Endothelial cell of umbilical vein (primary cell): Measurements from ENCODE around the gene HINT2.

ENCODE experiments used
- EZH2 ChIP-seq: IDR thresholded peaks from 2 replicates; pipeline ENCODE4 v1.6.1; 2012; ENCODE audit warnings: borderline replicate concordance, low read depth, mild to moderate bottlenecking, moderate library complexity, low read length, inconsistent platforms; ENCODE audit not compliant: severe bottlenecking
- GATA2 ChIP-seq: IDR thresholded peaks from 2 replicates; pipeline ENCODE4 v1.7.0; 2011; ENCODE audit warnings: low read depth, mild to moderate bottlenecking, moderate library complexity, mixed read lengths, low read length; ENCODE audit not compliant: insufficient read length, insufficient read depth
- JUN ChIP-seq: IDR thresholded peaks from 2 replicates; pipeline ENCODE4 v1.6.1; 2011; ENCODE audit warnings: borderline replicate concordance, low read depth; ENCODE audit not compliant: insufficient read length, insufficient read depth
- MYC ChIP-seq: IDR thresholded peaks from one replicate; pipeline ENCODE4 v1.6.1; 2011; ENCODE audit warnings: mild to moderate bottlenecking, low read depth, low read length
- POLR2A ChIP-seq: IDR thresholded peaks from 2 replicates; pipeline ENCODE4 v1.6.1; 2012; ENCODE audit warnings: low read depth, mild to moderate bottlenecking, control low read depth, low read length
- POLR2AphosphoS5 ChIP-seq: IDR thresholded peaks from 2 replicates; pipeline ENCODE4 v1.6.1; 2012; ENCODE audit warnings: low read depth, mild to moderate bottlenecking, control low read depth, low read length, moderate library complexity; ENCODE audit not compliant: insufficient read depth
- TF ChIP-seq, protein P1 (sequence below), 2 donors: IDR thresholded peaks; 1 replicate in 1 of 2; 2 replicates in 1 of 2; pipeline ENCODE4 v1.5.1; 2011; ENCODE audit warnings: low read length in 2 of 2, mild to moderate bottlenecking in 2 of 2, moderate library complexity in 2 of 2, control low read depth in 1 of 2, inconsistent platforms in 1 of 2, low read depth in 1 of 2; ENCODE audit not compliant: insufficient read depth in 1 of 2; ENCODE audit errors: extremely low read depth in 1 of 2
- TF ChIP-seq, protein P2 (sequence below): IDR thresholded peaks from 2 replicates; pipeline ENCODE4 v1.6.1; 2011; ENCODE audit not compliant: insufficient read depth, insufficient read length

DNA sequence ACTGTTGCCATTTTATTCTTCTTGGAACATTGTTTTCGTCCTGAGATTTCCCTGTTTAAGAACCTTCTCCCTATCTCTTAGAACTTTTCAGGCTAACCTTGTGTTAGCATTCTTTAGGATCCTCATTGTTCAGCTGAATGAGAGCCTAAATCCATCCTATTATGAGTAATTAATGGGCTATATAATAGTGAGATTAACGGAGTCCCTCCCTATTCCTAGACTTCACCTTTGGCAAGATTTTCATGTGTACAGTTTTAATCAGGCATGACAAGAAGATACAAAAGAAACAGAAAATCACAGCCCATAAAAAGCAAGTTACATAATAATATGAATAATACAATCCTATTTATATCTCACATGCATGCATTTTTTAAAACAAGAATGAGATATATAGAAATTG, 51.7 kb downstream of the HINT2 start:
- TF ChIP-seq, protein P1, sequence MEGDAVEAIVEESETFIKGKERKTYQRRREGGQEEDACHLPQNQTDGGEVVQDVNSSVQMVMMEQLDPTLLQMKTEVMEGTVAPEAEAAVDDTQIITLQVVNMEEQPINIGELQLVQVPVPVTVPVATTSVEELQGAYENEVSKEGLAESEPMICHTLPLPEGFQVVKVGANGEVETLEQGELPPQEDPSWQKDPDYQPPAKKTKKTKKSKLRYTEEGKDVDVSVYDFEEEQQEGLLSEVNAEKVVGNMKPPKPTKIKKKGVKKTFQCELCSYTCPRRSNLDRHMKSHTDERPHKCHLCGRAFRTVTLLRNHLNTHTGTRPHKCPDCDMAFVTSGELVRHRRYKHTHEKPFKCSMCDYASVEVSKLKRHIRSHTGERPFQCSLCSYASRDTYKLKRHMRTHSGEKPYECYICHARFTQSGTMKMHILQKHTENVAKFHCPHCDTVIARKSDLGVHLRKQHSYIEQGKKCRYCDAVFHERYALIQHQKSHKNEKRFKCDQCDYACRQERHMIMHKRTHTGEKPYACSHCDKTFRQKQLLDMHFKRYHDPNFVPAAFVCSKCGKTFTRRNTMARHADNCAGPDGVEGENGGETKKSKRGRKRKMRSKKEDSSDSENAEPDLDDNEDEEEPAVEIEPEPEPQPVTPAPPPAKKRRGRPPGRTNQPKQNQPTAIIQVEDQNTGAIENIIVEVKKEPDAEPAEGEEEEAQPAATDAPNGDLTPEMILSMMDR (IDR thresholded peaks at IDR 0.05; ENCODE audit: extremely low read depth in 1 of 2, insufficient read depth in 1 of 2, low read depth in 1 of 2, low read length in 2 of 2) = no peak
- TF ChIP-seq MYC = no peak
- no peak for TF ChIP-seq EZH2
- no peak for TF ChIP-seq POLR2A
- TF ChIP-seq, protein P2, sequence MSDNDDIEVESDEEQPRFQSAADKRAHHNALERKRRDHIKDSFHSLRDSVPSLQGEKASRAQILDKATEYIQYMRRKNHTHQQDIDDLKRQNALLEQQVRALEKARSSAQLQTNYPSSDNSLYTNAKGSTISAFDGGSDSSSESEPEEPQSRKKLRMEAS = no peak
- no peak for TF ChIP-seq JUN
- no peak for TF ChIP-seq POLR2AphosphoS5
- no peak for TF ChIP-seq GATA2
